CD4-positive, alpha-beta T cell (primary cell): Measurements from ENCODE around the gene CANX. TPM values are rescaled to one million over a fixed set of nuclear protein-coding genes. Genes with fewer than 3 reads are reported as not detected.

Source experiments
- ATAC-seq: fragments of 200-7000 bp; cut with Tn5 transposase; one replicate; pipeline ENCODE4 v1.10.0; 2022; ENCODE audit warnings: mild to moderate bottlenecking; ENCODE audit not compliant: poor library complexity
- CTCF ChIA-PET: fragments of 350-600 bp; sonication (Branson Sonifier 250); formaldehyde crosslinking; loops from one replicate; lab custom pipeline; 2021; ENCODE audit warnings: antibody characterized with exemption, inconsistent platforms; lab: Charles Lee
- POLR2A ChIA-PET: fragments of 350-600 bp; sonication (Branson Sonifier 250); formaldehyde crosslinking; loops from one replicate; lab custom pipeline; 2021; ENCODE audit warnings: antibody characterized with exemption, inconsistent platforms; lab: Charles Lee
- DNase-seq, 14 experiments: peaks; one replicate each; pipeline ENCODE4 v3.0.0-alpha.2; 2013 to 2020; ENCODE audit warnings: mixed read lengths in 2 of 14
- H3K27ac ChIP-seq, 2 donors: one replicate each; pipeline versions ENCODE4 v1.5.1 to v1.7.0; 2013; ENCODE audit warnings: low read length in 2 of 2, low read depth in 1 of 2, mild to moderate bottlenecking in 1 of 2
- H3K27me3 ChIP-seq, 2 experiments: 1 replicate in 1 of 2; 2 replicates in 1 of 2; pipeline versions ENCODE4 v1.6.1 to v1.7.0; 2013; ENCODE audit warnings: low read length in 2 of 2, control low read depth in 1 of 2, mild to moderate bottlenecking in 1 of 2, moderate library complexity in 1 of 2; ENCODE audit not compliant: insufficient read depth in 2 of 2, control insufficient read depth in 1 of 2
- H3K36me3 ChIP-seq: one replicate; pipeline ENCODE4 v1.6.1; 2013; ENCODE audit warnings: low read length, control low read depth; ENCODE audit not compliant: insufficient read depth
- H3K4me1 ChIP-seq: one replicate; pipeline ENCODE4 v1.6.1; 2013; ENCODE audit warnings: low read length, control low read depth; ENCODE audit not compliant: insufficient read depth
- H3K4me3 ChIP-seq: one replicate; pipeline ENCODE4 v1.5.1; 2013; ENCODE audit warnings: mild to moderate bottlenecking, low read length, moderate library complexity
- H3K9me3 ChIP-seq, 2 experiments: 1 replicate in 1 of 2; 2 replicates in 1 of 2; pipeline versions ENCODE4 v1.6.1 to v1.7.0; 2013; ENCODE audit warnings: low read length in 2 of 2, mild to moderate bottlenecking in 2 of 2, control low read depth in 1 of 2, moderate library complexity in 1 of 2; ENCODE audit not compliant: control insufficient read depth in 1 of 2, insufficient read depth in 1 of 2
- H3K27ac Mint-ChIP-seq: one replicate; pipeline ENCODE4 v1.8.0; 2020; ENCODE audit warnings: mixed read lengths
- H3K27me3 Mint-ChIP-seq: one replicate; pipeline ENCODE4 v1.8.0; 2021; ENCODE audit warnings: mixed read lengths
- H3K36me3 Mint-ChIP-seq: one replicate; pipeline ENCODE4 v1.8.0; 2021; ENCODE audit warnings: low read depth, mixed read lengths
- H3K4me1 Mint-ChIP-seq: one replicate; pipeline ENCODE4 v1.8.0; 2021; ENCODE audit warnings: low read depth, mixed read lengths
- H3K4me3 Mint-ChIP-seq: one replicate; pipeline ENCODE4 v1.8.0; 2020; ENCODE audit warnings: mild to moderate bottlenecking, mixed read lengths
- H3K9me3 Mint-ChIP-seq: one replicate; pipeline ENCODE4 v1.8.0; 2020; ENCODE audit warnings: mixed read lengths
- CTCF ChIP-seq: fragments of 200-600 bp; IDR thresholded peaks from one replicate; pipeline ENCODE4 v1.8.0; 2022; ENCODE audit warnings: antibody characterized with exemption, mild to moderate bottlenecking
- intact Hi-C, 2 experiments: fragments of 100-400 bp; cut with DNase I in 1 of 2; cut with micrococcal nuclease in 1 of 2; formaldehyde crosslinking; loops; one replicate each; pipeline versions ENCODE4 v1.15.1 to v1.9.0; 2023 to 2025; cut with DNase I, micrococcal nuclease
- total RNA-seq, 174 experiments: library from RNA in 2 of 174; stranded (reverse) in 2 of 174; gene quantifications; one replicate each; pipeline ENCODE4 v1.2.3 and lab custom pipeline; 2021 to 2026

Gene CANX
- total RNA-seq, 2 experiments from 2014 or later: 150 to 152 TPM

- CTCF ChIA-PET: interaction anchor here (0.9 kb wide), 1 partner anchor 35 kb away, joined by 4 read pairs; no protein-coding TSS in a partner anchor
- intact Hi-C loops: no loop called here
- Mint-ChIP-seq H3K27me3 (no peaks in the 10 kb centered on the region), H3K9me3 (no peaks in the 10 kb centered on the region), H3K36me3 (peaks cover 10% of the 10 kb centered on the region), H3K27ac (peak overlapping the region; percentile 76), H3K4me3 (peak overlapping the region; percentile 9), H3K4me1 (peaks cover 68% of the 10 kb centered on the region)
- TF ChIP-seq CTCF: no peak
- no peak for ATAC-seq
- Histone ChIP-seq H3K4me1 (peaks cover 45% of the 10 kb centered on the region), H3K27me3 (no peaks in the 10 kb centered on the region), H3K36me3 (peaks cover 3% of the 10 kb centered on the region), H3K4me3 (no peak overlapping the region), H3K27ac (peak overlapping the region in 1 of 2 donors; percentile 4), H3K9me3 (no peaks in the 10 kb centered on the region)
- DNase-seq: peak in 2 of 14 experiments; percentile 11 to 31
- POLR2A ChIA-PET: no interaction called here
Measured at GRCh38 chr5:179759581-179760551, 61.1 kb downstream of the CANX start.

- Mint-ChIP-seq H3K9me3 (no peaks in the 10 kb centered on the region), H3K27me3 (no peaks in the 10 kb centered on the region), H3K27ac (peak overlapping the region; percentile 52), H3K4me1 (peaks cover 69% of the 10 kb centered on the region), H3K36me3 (peaks cover 28% of the 10 kb centered on the region), H3K4me3 (no peak overlapping the region)
- Histone ChIP-seq H3K36me3 (peaks cover 26% of the 10 kb centered on the region), H3K4me1 (peaks cover 53% of the 10 kb centered on the region), H3K27me3 (no peaks in the 10 kb centered on the region), H3K4me3 (no peak overlapping the region), H3K27ac (peak overlapping the region; percentile 14 to 44), H3K9me3 (no peaks in the 10 kb centered on the region)
- no peak for TF ChIP-seq CTCF
- DNase-seq: peak in 9 of 14 experiments; percentile 3 to 66 (median 29)
- CTCF ChIA-PET: interaction anchor here (1.0 to 2.9 kb wide), 12 partner anchors 12 to 161 kb away, joined by 3 to 22 read pairs (median 3); partner anchors contain the start of genes CBY3, LTC4S and MAML1
- POLR2A ChIA-PET: interaction anchor here (0.8 to 2.4 kb wide), 5 partner anchors 29 to 139 kb away, joined by 3 to 24 read pairs (median 4); partner anchors contain the start of genes HNRNPH1, LTC4S and MAML1
- intact Hi-C loops: loop anchor here (2.0 kb wide), 2 partner anchors 35 to 145 kb away; partner anchors contain the start of gene TBC1D9B (in 2 of the 2)
- peak; percentile 79 for ATAC-seq
Measured at GRCh38 chr5:179762079-179762780, 63.5 kb downstream of the CANX start.

- DNase-seq: no peak
- TF ChIP-seq CTCF: no peak
- Histone ChIP-seq H3K4me1 (peaks cover 53% of the 10 kb centered on the region), H3K36me3 (peaks cover 29% of the 10 kb centered on the region), H3K9me3 (no peaks in the 10 kb centered on the region), H3K27ac (peak overlapping the region in 1 of 2 donors; percentile 14), H3K27me3 (no peaks in the 10 kb centered on the region), H3K4me3 (no peak overlapping the region)
- Mint-ChIP-seq H3K27me3 (no peaks in the 10 kb centered on the region), H3K4me3 (no peak overlapping the region), H3K27ac (peak overlapping the region; percentile 52), H3K36me3 (peaks cover 34% of the 10 kb centered on the region), H3K4me1 (peaks cover 69% of the 10 kb centered on the region), H3K9me3 (no peaks in the 10 kb centered on the region)
- intact Hi-C loops: loop anchor here (1.0 to 2.0 kb wide), 3 partner anchors 34 to 144 kb away; partner anchors contain the start of gene TBC1D9B (in 2 of the 2)
- CTCF ChIA-PET: interaction anchor here (0.7 to 2.9 kb wide), 20 partner anchors 9 to 160 kb away, joined by 3 to 22 read pairs (median 3); partner anchors contain the start of genes CBY3, LTC4S, MAML1 and SQSTM1
- no peak for ATAC-seq
- POLR2A ChIA-PET: interaction anchor here (1.0 to 2.4 kb wide), 6 partner anchors 30 to 139 kb away, joined by 3 to 24 read pairs (median 4); partner anchors contain the start of genes HNRNPH1, LTC4S, MAML1 and MGAT4B
Measured at GRCh38 chr5:179762781-179763176, 64.0 kb downstream of the CANX start.
